COLO668 (cell line): Measurements from ENCODE around the gene CRYGA.
"Not testable (repeated sequence)": the region's sequence is repeated elsewhere in the genome, so short reads cannot be mapped to it uniquely, and the experiment has no call there.

Experiments used
- DNase-seq: peaks from one replicate; lab custom pipeline; 2025; ENCODE audit not compliant: unreplicated experiment; lab: John Stamatoyannopoulos, UW

Gene CRYGA

DNA sequence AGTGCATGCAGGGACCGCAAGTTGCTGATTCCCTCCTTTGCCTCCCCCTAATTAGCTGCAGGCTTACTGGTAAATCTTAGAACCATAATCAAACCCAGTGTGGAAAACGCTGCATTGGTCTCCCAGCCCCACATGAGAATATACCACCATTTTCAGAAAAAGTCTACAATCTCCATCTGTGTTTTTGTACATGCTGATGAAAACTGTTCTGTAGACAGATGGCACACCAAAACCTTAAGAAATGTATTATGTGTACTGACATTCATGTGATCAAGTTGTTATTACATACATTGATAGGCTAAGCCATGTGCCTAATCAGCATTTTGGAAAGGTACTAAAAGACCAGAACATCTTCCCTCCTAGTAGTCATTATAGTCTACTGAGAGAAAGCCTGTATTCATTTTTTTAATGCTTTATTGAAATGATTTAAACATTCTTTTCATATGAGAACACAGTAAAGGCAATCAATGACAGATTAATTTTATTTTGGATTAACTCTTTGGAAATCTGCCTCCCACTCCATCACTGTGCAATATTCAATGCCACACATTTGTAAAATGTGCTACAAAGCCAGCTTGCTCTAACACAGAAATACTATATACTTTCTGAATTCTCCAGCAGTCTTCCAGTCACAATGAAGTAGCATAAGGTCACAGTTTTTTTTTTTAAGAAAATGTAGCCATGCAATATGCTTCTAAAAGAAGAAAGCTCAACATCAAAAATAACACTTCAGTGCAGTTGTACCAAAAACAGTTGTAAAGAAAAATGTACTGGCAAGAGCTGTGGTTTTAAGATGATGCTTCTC lies 1.8 kb upstream of the CRYGA start:
- DNase-seq = no peak

DNA sequence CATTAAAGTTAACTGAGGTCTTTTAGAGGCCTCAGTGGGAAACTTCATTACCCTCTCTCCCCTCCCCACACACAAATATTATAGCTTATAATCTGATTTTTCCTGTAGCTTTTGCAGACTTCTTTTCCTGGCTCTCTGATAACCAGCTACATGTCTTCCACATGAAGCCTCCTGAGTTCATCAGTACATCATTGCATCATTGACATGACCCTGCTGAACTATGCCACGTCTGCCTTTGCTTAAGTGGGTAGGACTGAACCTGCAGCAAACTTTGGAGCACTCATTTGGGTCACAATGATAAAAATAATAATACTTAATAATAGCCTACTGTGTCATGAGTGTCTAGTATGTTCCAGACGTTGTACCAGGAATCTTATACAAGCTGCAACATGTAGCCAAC lies 7.0 kb downstream of the CRYGA start:
- DNase-seq = no peak

DNA sequence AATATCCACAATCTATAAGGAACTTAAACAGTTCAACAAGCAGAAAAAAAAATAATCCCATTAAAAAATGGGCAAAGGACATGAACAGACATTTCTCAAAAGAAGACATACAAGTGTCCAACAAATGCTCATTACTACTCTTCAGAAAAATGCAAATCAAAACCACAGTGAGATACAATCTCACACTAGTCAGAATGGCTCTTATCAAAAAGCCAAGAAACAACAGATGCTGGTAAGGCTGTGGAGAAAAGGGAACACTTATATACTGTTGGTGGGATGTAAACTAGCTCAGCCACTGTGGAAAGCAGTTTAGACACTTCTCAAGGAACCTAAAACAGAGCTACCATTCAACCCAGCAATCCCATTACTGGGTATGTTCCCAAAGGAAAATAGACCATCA lies 10.2 kb downstream of the CRYGA start:
- DNase-seq = no peak

DNA sequence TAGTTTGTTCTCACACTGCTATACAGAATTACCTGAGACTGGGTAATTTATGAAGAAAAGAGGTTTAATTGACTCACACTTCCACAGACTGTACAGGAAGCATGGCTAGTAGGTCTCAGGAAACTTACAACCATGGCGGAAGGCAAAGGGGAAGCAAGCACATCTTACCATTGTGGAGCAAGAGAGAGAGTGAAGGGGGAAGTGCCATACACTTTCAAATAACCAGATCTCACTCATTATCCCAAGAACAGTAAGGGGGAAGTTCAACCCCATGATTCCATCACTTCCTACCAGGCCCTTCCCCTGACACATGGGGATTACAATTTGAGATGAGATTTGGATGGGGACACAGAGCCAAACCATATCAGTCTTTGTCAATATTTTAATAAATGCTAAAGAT lies 12.4 kb downstream of the CRYGA start:
- no peak for DNase-seq

DNA sequence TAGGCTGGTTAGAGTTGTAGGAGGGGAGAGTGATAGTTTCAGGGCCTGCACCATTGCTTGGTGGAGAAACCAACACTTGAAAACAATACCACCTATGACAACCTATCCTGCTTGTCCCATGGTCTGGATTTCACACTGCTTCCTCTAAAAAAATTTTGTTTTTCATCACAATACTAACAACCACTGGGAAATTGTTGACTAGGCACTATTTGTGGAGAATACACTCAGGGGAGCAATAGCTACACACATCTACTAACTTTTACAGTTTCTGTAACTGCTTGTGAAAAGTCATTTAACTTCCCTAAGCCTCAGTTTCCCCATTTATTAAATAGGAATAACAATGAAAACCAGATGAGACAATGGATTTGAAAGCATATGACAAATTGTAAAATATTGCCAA lies 13.3 kb downstream of the CRYGA start:
- no peak for DNase-seq

DNA sequence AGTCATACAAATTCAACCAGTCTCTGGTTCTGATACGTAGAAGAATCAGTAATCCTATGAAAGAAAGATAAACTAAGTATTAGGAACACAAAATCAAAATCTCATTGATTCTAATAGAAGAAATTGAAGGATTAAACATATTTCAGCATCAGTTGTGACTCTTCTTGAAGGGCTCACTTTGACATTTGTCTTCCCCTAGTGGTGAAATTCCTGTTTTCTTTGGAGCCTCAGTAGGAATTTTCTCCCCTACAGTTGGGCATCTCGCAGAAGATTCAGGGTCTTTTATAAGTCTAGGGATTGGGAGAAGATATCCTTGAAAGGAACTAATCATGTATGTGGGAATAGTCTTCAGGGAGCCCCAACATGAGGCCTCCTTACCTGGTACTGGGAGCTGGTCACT lies 14.6 kb downstream of the CRYGA start:
- DNase-seq = no peak

DNA sequence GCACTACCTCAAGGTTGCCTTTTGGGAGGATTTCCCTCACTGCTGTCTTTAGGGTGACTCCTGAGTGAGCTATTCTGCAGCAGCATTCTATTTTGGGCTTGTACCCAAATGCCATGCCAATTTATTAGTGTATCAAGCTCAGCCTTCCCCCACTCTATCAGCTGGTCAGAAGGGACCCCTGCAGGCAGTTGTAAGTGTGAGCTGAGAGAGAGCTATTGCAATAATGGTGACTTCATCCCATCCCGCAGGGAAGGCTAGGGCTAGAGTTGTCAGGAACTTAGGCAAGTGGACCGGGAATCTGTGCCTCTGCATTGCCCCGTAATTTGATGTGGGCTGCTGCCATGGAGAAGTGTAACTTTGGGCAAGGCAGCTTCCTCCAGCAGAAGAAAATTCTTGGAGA lies 15.6 kb downstream of the CRYGA start:
- DNase-seq = no peak

DNA sequence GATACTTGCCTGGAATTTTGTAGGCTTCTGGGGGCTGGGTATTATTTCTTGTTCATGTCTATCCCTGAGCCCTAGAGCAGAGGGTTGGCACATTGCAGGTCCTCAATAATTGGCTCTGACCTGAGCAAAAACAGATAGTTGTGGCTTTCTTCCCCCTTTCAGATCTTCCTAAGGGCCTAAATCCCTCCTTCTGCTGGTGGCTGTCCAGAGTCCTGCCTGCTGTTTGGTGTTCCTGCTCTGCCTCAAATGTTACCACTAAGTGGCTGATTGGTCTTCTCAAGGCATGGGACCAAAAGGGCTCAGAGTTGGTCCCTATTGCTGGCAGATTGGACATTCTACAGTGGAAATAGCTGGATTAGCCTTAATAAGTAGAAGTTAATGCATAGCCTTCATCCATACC lies 16.4 kb downstream of the CRYGA start:
- no peak for DNase-seq

DNA sequence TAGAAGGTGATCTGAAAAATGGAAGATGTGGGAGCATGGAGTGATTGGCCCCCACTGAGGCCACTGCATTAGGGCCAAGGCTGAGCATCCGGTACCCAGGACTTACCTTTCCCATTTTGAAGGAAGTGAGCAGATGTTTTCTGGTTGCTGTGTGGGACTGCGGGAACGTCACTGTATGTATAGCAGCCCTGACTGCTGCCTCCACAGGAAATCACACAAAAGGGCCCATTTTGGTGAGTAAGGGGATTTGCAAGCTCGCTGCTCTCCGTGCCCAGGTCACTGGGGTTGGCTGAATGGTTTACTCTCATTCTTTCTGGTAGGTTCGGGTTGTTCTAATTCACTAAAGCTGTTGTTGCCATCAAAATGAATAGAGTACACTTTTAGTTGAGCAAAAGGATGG lies 17.4 kb downstream of the CRYGA start, which contains the start of gene CRYGB:
Gene CRYGB, minus strand, starts transcription at position 153 of the 400 bp plus-strand sequence. Its CDS starts 38 bp downstream, at position 115.
- no peak for DNase-seq

DNA sequence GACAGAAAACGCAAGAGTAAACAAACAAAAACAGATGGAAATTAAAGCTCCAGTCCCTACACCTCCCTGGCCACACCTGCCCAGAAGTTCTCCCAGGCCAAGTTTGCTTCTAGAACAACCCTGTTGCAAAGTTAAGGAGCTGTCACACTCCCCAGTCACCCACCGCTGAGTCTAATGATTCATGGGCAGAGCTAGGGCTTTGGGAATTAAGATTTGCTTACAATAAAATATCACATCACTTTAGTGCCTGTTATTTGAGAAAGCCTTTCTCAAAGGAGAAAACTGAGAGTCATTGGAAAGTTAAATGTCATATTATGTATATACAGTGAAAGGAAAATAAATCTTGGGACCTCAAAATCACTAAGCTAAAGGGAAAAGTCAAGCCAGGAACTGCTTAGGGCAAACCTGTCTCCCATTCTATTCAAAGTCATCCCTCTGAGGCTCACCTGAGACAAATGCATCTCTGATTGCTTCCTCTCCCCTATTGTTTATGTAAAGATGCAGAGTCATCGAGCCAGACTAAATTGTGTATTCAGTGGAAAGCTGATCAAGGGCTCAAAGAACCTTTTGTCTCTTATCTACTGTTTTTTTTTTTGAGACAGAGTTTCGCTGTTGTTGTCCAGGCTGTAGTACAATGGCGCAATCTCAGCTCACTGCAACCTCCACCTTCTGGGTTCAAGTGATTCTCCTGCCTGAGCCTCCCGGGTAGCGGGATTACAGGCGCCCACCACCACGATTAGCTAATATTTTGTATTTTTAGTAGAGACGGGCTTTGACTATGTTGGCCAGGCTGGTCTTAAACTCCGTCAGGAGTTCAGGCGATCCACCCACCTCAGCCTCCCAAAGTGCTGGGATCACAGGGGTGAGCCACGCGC lies 20.2 kb downstream of the CRYGA start:
- DNase-seq = peak; percentile 31

DNA sequence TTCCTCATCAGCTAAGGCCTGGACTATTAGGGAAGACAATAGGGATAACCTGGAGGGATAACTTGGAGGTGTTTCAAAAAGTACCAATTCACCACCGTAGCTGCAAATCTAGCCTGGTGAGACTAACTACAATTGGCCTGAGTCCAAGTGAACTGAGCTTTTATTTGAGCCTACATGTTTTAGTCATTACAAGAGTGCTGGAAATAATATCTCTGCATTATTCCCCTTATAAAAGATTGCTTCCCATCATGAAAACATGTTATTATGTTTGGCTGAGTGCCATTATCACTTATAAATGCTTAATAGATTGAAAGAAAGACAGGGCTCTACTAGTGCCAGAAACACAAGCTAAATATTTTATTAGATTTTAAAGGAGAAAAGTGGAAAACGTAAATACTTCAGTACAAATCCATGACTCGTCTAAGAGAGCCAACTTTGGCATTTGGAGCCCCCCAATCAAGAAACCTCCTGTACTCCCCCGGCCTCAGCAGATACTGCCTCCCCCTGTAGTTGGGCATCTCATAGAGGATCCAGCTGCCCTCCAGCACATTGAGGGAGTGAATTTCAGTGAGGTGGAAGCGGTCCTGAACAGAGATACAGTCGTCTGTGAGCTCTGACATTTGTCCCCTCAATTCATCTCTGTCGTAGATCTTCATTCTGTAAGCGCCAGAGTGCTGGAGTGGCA lies 21.0 kb downstream of the CRYGA start:
- no peak for DNase-seq

DNA sequence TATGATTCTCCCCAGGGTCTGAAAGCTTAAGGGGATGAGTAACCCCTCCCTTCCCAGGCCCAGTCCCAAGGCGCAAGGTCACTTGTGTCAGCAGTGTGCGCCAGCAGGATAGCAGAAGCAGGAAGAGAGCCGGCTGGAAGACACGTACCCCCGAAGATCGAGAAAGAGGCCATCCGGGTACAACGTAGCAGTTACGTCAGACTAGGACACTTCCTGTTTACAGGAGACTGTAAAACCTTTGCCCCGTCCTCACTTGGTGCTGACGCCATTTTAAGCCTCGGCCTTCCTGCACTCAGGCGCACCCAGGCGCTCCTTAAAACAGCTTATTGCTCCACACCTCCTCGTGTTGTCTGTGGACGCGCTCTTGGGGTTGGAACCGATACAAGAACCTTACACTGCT lies 23.9 kb downstream of the CRYGA start:
- no peak for DNase-seq

DNA sequence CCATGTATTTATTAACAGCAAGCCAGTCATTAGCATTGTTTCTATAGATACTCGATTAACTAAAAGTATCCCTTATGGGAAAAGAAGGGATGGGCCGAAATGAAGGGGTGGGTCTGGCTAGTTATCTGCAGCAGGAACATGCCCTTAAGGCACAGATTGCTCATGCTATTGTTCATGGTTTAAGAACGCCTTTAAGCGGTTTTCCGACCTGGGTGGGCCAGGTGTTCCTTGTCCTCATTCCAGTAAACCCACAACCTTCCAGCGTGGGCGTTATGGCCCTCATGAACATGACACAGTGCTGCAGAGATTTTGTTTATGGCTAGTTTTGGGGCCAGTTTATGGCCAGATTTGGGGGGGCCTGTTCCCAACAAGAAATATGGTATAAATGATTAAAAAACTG lies 25.1 kb downstream of the CRYGA start:
- DNase-seq = not testable (repeated sequence)

DNA sequence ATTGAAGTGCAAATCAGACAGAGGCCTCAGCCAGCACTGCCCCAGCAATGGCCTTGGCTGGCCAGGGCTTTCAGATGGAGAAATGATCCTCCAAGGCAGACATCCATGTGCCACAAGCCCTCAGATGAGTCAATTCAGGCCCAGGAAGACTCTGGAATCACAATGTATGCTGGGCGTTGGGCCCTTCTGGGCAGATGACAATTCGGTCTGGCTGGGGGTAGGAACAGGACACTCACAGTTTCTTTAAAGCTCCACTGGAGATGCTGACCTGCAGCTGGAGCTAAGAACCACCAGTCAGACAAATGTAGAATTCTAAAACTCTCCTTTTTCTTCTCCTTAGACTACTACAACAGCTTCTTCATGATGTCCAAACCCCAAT lies 26.7 kb downstream of the CRYGA start:
- no peak for DNase-seq

DNA sequence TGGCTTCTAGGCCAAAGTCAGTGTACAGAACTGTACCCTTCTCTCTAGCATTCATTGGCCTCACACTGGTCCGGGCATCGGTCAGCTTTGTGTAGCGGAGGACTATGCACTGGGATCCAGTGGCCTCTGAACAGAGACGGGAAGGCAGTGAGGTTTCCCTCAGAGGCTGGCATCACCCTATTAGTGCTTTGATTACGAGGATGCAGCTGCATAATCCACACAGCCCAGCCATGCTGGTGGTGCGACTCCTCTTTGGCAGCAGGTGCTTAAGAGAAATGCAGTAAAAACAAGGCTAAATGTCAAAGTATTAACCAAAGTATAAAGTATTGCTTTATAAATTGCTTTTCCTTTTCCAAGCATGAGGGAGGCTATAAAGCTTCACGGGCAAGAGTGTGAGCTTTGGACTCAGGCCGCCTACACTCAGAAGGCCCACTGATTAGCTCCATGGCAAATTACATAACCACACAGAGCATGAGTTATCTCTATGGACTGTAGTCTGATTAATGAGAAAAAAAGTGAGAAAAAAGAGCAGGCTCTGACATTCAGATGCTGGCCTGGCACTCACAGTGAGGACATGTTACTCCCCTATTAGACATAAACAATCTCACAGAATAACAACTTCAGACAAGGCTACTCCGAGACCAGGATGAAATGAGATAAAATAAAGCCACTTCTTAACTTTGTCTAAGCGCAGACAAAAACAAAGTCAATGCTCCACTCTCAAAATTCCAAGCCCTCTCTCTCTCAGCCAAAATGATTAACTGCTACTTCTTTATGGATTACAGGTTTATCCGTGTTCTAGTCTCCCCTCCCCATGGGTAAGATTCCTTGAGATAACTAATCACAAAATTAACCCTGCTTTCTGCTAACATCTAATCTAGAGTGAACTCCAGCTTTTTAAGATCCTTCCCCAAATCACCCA lies 27.3 kb downstream of the CRYGA start:
- DNase-seq = no peak

DNA sequence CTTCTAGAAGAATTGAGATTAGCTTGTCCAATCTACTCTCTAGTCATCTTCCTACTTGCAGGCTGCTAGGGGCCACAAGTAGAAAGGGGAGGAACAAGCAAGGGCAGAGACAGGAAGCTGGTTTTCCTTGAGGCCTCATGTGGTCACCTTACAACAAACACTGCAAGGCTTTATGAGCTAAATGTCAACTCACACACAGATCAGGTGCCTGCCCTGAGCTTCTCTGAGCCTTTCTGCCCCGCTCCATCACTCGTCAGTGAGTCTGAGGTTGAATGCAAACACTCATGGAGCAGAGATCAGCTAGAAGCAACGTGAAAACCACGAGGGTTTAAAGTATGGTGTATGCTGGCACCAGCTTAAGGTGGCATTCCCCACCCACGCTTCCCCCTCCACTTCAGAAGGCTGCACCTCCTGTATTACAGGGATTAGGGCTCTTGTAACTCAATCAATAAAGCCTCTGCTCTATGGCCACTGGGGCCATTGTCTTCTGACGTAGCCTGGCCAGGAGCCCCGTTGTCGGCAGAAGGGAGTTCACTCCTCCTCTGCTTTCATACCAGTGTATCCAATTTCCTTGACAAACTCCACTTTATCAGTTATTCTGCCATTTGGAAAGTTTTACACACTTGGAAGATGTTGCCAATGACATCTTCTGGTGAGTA lies 28.3 kb downstream of the CRYGA start:
- no peak for DNase-seq

DNA sequence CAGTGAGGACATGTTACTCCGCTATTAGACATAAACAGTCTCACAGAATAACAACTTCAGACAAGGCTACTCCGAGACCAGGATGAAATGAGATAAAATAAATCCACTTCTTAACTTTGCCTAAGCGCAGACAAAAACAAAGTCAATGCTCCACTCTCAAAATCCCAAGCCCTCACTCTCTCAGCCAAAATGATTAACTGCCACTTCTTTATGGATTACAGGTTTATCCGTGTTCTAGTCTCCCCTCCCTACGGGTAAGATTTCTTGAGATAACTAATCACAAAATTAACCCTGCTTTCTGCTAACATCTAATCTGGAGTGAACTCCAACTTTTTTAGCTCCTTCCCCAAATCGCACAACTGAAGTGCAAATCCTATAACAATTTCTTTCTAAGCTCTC lies 32.7 kb downstream of the CRYGA start:
- no peak for DNase-seq

DNA sequence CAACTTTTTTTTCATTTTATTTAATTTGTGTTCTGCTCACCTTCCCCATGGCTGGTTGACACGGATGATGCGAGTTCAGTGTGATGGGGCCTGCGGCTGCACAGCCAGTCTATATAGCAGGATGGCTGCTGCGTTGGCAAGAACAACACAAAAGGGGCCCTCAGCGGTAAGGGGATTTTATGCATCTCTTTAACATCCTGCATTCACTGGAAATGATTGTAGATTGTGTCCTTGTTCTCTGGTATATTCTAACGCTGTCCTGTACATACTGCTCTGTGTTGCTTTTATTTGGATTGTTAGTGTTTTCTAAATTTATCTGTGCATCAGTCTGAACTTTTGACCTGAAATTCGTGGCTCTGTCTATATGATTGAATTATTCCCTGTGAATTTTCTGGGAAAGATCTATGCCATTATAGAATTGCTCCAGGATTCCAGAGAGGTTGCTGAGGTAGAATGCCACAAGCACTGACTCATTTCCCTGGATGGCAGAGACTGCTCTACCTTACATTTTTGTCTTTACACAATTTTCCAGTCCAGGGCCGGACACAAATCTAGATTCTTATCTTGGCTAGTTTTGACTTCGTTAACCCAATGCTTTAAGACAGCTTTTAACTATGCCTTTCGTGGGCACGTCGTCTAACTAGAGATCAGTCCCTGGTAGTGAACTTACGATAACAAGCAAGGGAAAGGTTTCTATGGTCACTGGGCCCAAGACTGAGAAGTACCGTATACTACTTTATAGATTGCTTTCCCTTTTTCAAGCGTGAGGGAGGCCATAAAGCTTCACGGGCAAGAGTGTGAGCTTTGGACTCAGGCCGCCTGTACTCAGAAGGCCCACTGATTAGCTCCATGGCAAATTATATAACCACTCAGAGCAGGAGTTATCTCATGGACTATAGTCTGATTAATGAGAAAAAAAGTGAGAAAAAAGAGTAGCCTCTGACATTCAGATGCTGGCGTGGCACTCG lies 33.4 kb downstream of the CRYGA start, which contains the start of gene CRYGC:
Gene CRYGC, minus strand, starts transcription at position 85 of the 968 bp plus-strand sequence. Its CDS starts 36 bp downstream, at position 49.
- DNase-seq = no peak

DNA sequence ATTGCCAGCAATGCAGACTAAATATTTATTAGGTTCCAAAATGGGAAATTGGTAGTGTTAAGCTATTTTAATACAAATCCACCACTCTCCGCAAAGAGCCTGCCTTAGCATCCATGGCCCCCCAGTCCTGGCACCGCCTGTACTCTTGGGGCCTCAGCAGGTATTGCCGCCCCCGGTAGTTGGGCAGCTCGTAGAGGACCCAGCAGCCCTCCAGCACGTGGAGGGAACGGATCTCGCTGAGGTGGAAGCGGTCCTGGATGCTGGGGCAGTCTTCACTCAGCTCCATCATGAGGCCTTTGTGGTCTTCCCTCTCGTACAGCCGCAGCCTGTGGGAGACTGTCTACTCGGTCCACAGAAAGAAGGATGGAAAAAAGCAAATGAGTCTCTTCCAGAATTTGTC lies 35.3 kb downstream of the CRYGA start:
- DNase-seq = no peak
